C4-2B (cell line): ENCODE results near the gene CDH23.

Experiments used
- ZFX ChIP-seq: fragments of 450-650 bp; IDR thresholded peaks from 2 replicates; pipeline ENCODE4 v1.6.1; 2017
- TF ChIP-seq, protein P1 (sequence below): fragments of 450-650 bp; conservative IDR thresholded peaks from 2 replicates; pipeline ENCODE4 v1.5.1; 2017; ENCODE audit warnings: mild to moderate bottlenecking

DNA sequence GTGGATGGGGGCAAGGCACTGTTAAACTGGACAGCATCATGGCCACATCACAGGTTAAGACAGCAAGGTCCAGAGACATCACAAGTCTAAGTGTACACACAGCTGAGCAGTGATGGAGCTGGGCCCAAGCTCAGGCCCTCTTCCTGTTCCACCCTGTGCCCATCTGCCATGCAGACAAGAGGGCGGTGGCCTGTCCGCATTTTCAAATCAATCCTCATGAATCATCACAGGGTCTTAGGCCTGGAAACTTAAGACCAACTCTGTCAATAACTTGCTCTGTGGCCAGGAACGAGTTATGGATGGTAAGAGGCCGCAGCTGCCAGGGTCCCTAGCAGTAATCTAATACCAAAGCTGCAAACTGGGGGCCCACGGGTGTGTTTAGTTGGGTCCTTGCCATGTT is 319.7 kb downstream of the CDH23 start:
- TF ChIP-seq, protein P1, sequence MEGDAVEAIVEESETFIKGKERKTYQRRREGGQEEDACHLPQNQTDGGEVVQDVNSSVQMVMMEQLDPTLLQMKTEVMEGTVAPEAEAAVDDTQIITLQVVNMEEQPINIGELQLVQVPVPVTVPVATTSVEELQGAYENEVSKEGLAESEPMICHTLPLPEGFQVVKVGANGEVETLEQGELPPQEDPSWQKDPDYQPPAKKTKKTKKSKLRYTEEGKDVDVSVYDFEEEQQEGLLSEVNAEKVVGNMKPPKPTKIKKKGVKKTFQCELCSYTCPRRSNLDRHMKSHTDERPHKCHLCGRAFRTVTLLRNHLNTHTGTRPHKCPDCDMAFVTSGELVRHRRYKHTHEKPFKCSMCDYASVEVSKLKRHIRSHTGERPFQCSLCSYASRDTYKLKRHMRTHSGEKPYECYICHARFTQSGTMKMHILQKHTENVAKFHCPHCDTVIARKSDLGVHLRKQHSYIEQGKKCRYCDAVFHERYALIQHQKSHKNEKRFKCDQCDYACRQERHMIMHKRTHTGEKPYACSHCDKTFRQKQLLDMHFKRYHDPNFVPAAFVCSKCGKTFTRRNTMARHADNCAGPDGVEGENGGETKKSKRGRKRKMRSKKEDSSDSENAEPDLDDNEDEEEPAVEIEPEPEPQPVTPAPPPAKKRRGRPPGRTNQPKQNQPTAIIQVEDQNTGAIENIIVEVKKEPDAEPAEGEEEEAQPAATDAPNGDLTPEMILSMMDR: no peak
- TF ChIP-seq ZFX: no peak
